ENCODE data around the gene CGREF1.
"Not testable (repeated sequence)": the region's sequence is repeated elsewhere in the genome, so short reads cannot be mapped to it uniquely, and the experiment has no call there.

Gene CGREF1

GRCh38 chr2:27123302-27124150 lies 4.6 kb upstream of the CGREF1 start, which contains the start of gene ABHD1:
TSS of gene ABHD1 (plus strand) at chr2:27123815. CDS start at chr2:27123949, 134 bp downstream.
- peak; percentile 75 for DNase-seq (ENCODE audit: low spot score)
- in situ Hi-C loops (cut with MboI; ENCODE audit: low pct_unique_long_range_greater_than_20kb, low sequenced_read_pairs, unreplicated experiment) = no loop called here
- peak; percentile 12 for TF ChIP-seq CTCF (IDR thresholded peaks at IDR 0.05; ENCODE audit: extremely low read depth, insufficient read depth, missing control alignments)

GRCh38 chr2:27122791-27123190 lies 3.9 kb upstream of the CGREF1 start:
- DNase-seq (ENCODE audit: low spot score) = no peak
- in situ Hi-C loops (cut with MboI; ENCODE audit: low pct_unique_long_range_greater_than_20kb, low sequenced_read_pairs, unreplicated experiment) = no loop called here
- no peak for TF ChIP-seq CTCF (IDR thresholded peaks at IDR 0.05; ENCODE audit: extremely low read depth, insufficient read depth, missing control alignments)

- in situ Hi-C loops (cut with MboI; ENCODE audit: low pct_unique_long_range_greater_than_20kb, low sequenced_read_pairs, unreplicated experiment) = no loop called here
- no peak for DNase-seq (ENCODE audit: low spot score)
- TF ChIP-seq CTCF (IDR thresholded peaks at IDR 0.05; ENCODE audit: extremely low read depth, insufficient read depth, missing control alignments) = no peak
These were observed 3.0 kb upstream of the CGREF1 start for GRCh38 chr2:27121906-27122305.

- in situ Hi-C loops (cut with MboI; ENCODE audit: low pct_unique_long_range_greater_than_20kb, low sequenced_read_pairs, unreplicated experiment); DNase-seq (ENCODE audit: low spot score): not testable (repeated sequence)
These were observed 372 bp upstream of the CGREF1 start for GRCh38 chr2:27119330-27119670.

GRCh38 chr2:27117995-27118524 lies 868 bp downstream of the CGREF1 start:
- DNase-seq (ENCODE audit: low spot score) = no peak
- in situ Hi-C loops (cut with MboI; ENCODE audit: low pct_unique_long_range_greater_than_20kb, low sequenced_read_pairs, unreplicated experiment) = no loop called here
- no peak for TF ChIP-seq CTCF (IDR thresholded peaks at IDR 0.05; ENCODE audit: extremely low read depth, insufficient read depth, missing control alignments)

- no peak for DNase-seq (ENCODE audit: low spot score)
- in situ Hi-C loops (cut with MboI; ENCODE audit: low pct_unique_long_range_greater_than_20kb, low sequenced_read_pairs, unreplicated experiment) = no loop called here
- TF ChIP-seq CTCF (IDR thresholded peaks at IDR 0.05; ENCODE audit: extremely low read depth, insufficient read depth, missing control alignments) = no peak
These were observed 3.4 kb downstream of the CGREF1 start for GRCh38 chr2:27115519-27115918.

- in situ Hi-C loops (cut with MboI; ENCODE audit: low pct_unique_long_range_greater_than_20kb, low sequenced_read_pairs, unreplicated experiment); DNase-seq (ENCODE audit: low spot score): not testable (repeated sequence)
These were observed 7.4 kb downstream of the CGREF1 start for GRCh38 chr2:27111392-27112078.

- in situ Hi-C loops (cut with MboI; ENCODE audit: low pct_unique_long_range_greater_than_20kb, low sequenced_read_pairs, unreplicated experiment); DNase-seq (ENCODE audit: low spot score): not testable (repeated sequence)
These were observed 8.2 kb downstream of the CGREF1 start for GRCh38 chr2:27110603-27111352.
